Omental fat pad (tissue), 4 donors: Measurements from ENCODE around the gene SMYD4. TPM values are rescaled to one million over a fixed set of nuclear protein-coding genes. Genes with fewer than 3 reads are reported as not detected.

Experiments
- total RNA-seq, 4 donors: library from RNA; depleted of rRNA; stranded (reverse); fragments of >200 nt; gene quantifications; one replicate each; pipeline ENCODE4 v1.1.0, GENCODE V29; 2016

Gene SMYD4
- total RNA-seq, 4 donors from 2014 or later: 9.1 to 28.2 (median 20.3) TPM

Other genes with a start within 250 kb of the SMYD4 start
- gene SLC43A2, start 201.1 kb downstream of the SMYD4 start, total RNA-seq: 10 to 100 TPM; 21.0 to 39.9 (median 23.1) TPM
- 10 to 100 TPM in 3 of 4 donors, 1 to 10 TPM in 1; 7.2 to 43.0 (median 18.8) TPM for gene SCARF1, start 184.2 kb downstream of the SMYD4 start, total RNA-seq
- 10 to 100 TPM; 26.5 to 60.5 (median 35.6) TPM for gene RILP, start 180.0 kb downstream of the SMYD4 start, total RNA-seq
- gene PRPF8, start 145.0 kb downstream of the SMYD4 start, total RNA-seq: 100 to 1,000 TPM; 146 to 215 (median 183) TPM
- gene TLCD2, start 119.5 kb downstream of the SMYD4 start, total RNA-seq: 10 to 100 TPM in 3 of 4 donors, 1 to 10 TPM in 1; 7.1 to 16.5 (median 11.4) TPM
- 10 to 100 TPM; 39.2 to 71.1 (median 49.8) TPM for gene WDR81, start 105.2 kb downstream of the SMYD4 start, total RNA-seq
- 10 to 100 TPM in 2 of 4 donors, 1 to 10 TPM in 2; 6.0 to 28.8 (median 9.1) TPM for gene SERPINF2, start 87.0 kb downstream of the SMYD4 start, total RNA-seq
- 1,000 to 10,000 TPM in 3 of 4 donors, 100 to 1,000 TPM in 1; 868 to 2,171 (median 1,171) TPM for gene SERPINF1, start 67.8 kb downstream of the SMYD4 start, total RNA-seq
- 10 to 100 TPM; 22.8 to 31.4 (median 24.1) TPM for gene RPA1, start 103 bp upstream of the SMYD4 start, total RNA-seq
- gene RTN4RL1, start 195.4 kb upstream of the SMYD4 start, total RNA-seq: 1 to 10 TPM; 4.5 to 5.2 (median 4.6) TPM
- gene DPH1, start 200.3 kb upstream of the SMYD4 start, total RNA-seq: 10 to 100 TPM; 36.8 to 53.1 (median 37.6) TPM
- 10 to 100 TPM; 21.1 to 30.4 (median 26.2) TPM for gene OVCA2, start 212.1 kb upstream of the SMYD4 start, total RNA-seq
- 10 to 100 TPM in 3 of 4 donors, 1 to 10 TPM in 1; 9.9 to 63.8 (median 37.3) TPM for gene HIC1, start 225.2 kb upstream of the SMYD4 start, total RNA-seq